GM12878 (cell line): ENCODE data around the gene RIMS3.

ENCODE experiments used
- BCLAF1 ChIP-seq: fragments of 450-650 bp; IDR thresholded peaks from 2 replicates; pipeline ENCODE4 v1.6.1; 2017; ENCODE audit warnings: antibody characterized with exemption, mild to moderate bottlenecking, moderate library complexity
- CBX3 ChIP-seq: fragments of 200-600 bp; sonication (generic); IDR thresholded peaks from 2 replicates; pipeline ENCODE4 v1.6.1; 2016; ENCODE audit warnings: low read depth, borderline replicate concordance
- CTCF ChIP-seq, 3 experiments: IDR thresholded peaks in 2 of 3; conservative IDR thresholded peaks in 1 of 3; 2 replicates each; pipeline ENCODE4 v1.5.1; 2011; ENCODE audit warnings: low read depth in 3 of 3, low read length in 3 of 3, mild to moderate bottlenecking in 3 of 3, control low read depth in 2 of 3, moderate library complexity in 2 of 3, inconsistent platforms in 1 of 3, mixed read lengths in 1 of 3; ENCODE audit not compliant: control insufficient read depth in 2 of 3, insufficient read depth in 1 of 3; ENCODE audit errors: extremely low read depth in 1 of 3
- DPF2 ChIP-seq: fragments of 450-650 bp; IDR thresholded peaks from 2 replicates; pipeline ENCODE4 v1.6.1; 2017; ENCODE audit warnings: mild to moderate bottlenecking
- EP300 ChIP-seq, 2 experiments: fragments of 150-350 bp in 1 of 2; IDR thresholded peaks; 2 replicates each; pipeline ENCODE4 v1.6.1; 2011 to 2012; ENCODE audit warnings: low read depth in 2 of 2, low read length in 2 of 2, borderline replicate concordance in 1 of 2, improper control_type of control experiment in 1 of 2, inconsistent platforms in 1 of 2; ENCODE audit not compliant: control insufficient read depth in 1 of 2
- ESRRA ChIP-seq: IDR thresholded peaks from 2 replicates; pipeline ENCODE4 v1.6.1; 2012; ENCODE audit warnings: mild to moderate bottlenecking, low read length, improper control_type of control experiment
- EZH2 ChIP-seq: IDR thresholded peaks from 2 replicates; pipeline ENCODE4 v1.6.1; 2012; ENCODE audit warnings: low read depth, mild to moderate bottlenecking, control low read depth, inconsistent platforms, low read length, borderline replicate concordance; ENCODE audit not compliant: control insufficient read depth
- TCF7 ChIP-seq: IDR thresholded peaks from 2 replicates; pipeline ENCODE4 v1.6.1; 2014; ENCODE audit warnings: antibody characterized with exemption, borderline replicate concordance

- TF ChIP-seq DPF2 (no peak), EP300 (IDR thresholded peaks at IDR 0.05; ENCODE audit: borderline replicate concordance in 1 of 2, control insufficient read depth in 1 of 2, low read depth in 2 of 2, low read length in 2 of 2) (no peak), ESRRA (no peak), TCF7 (no peak), BCLAF1 (no peak), CTCF (IDR thresholded peaks at IDR 0.05 in 2 of 3, conservative IDR thresholded peaks at IDR 0.05 in 1 of 3; ENCODE audit: control insufficient read depth in 2 of 3, extremely low read depth in 1 of 3, insufficient read depth in 1 of 3, low read depth in 3 of 3, low read length in 3 of 3) (no peak), CBX3 (no peak), EZH2 (no peak)
These were observed 43.2 kb upstream of the RIMS3 start for GRCh38 chr1:40708750-40709099.
